GM23338 (cell line): ENCODE measurements around the gene NEK7. TPM values are rescaled to one million over a fixed set of nuclear protein-coding genes. Genes with fewer than 3 reads are reported as not detected.
"Not testable (repeated sequence)": the region's sequence is repeated elsewhere in the genome, so short reads cannot be mapped to it uniquely, and the experiment has no call there.

Experiments
- ATAC-seq: fragments of 200-7000 bp; cut with Tn5 transposase; 3 replicates; pipeline ENCODE4 v1.9.1; 2020
- DNase-seq: peaks from one replicate; pipeline ENCODE4 v3.0.0-alpha.2; 2015; ENCODE audit warnings: low spot score
- H2AFZ ChIP-seq: fragments of 200-600 bp; sonication (generic); 2 replicates; pipeline ENCODE4 v1.8.0; 2016; ENCODE audit warnings: antibody characterized with exemption, mild to moderate bottlenecking, moderate library complexity
- H3F3A ChIP-seq: fragments of 200-600 bp; sonication (generic); replicated peaks from 2 replicates; pipeline ENCODE4 v1.8.0; 2017; ENCODE audit warnings: antibody characterized with exemption, mixed run types, low read depth
- H3K27ac ChIP-seq: fragments of 200-600 bp; sonication (generic); 2 replicates; pipeline ENCODE4 v1.6.1; 2016; ENCODE audit warnings: low read depth
- H3K27me3 ChIP-seq: fragments of 200-600 bp; sonication (generic); 2 replicates; pipeline ENCODE4 v1.8.0; 2016; ENCODE audit warnings: mild to moderate bottlenecking, mixed run types, moderate library complexity; ENCODE audit not compliant: insufficient read depth
- H3K36me3 ChIP-seq: fragments of 200-600 bp; sonication (generic); 2 replicates; pipeline ENCODE4 v1.8.0; 2016; ENCODE audit warnings: mild to moderate bottlenecking; ENCODE audit not compliant: insufficient read depth
- H3K4me1 ChIP-seq: fragments of 200-600 bp; sonication (generic); 2 replicates; pipeline ENCODE4 v1.8.0; 2016; ENCODE audit warnings: mild to moderate bottlenecking, moderate library complexity; ENCODE audit not compliant: insufficient read depth
- H3K4me2 ChIP-seq: fragments of 200-600 bp; sonication (generic); 2 replicates; pipeline ENCODE4 v1.7.1; 2017; ENCODE audit warnings: mixed run types
- H3K4me3 ChIP-seq: fragments of 200-600 bp; sonication (generic); 2 replicates; pipeline ENCODE4 v1.6.1; 2016; ENCODE audit warnings: mixed run types
- H3K79me2 ChIP-seq: fragments of 200-600 bp; sonication (generic); replicated peaks from 2 replicates; pipeline ENCODE4 v1.8.0; 2017; ENCODE audit warnings: mild to moderate bottlenecking; ENCODE audit not compliant: insufficient read depth
- H3K9me2 ChIP-seq: fragments of 200-600 bp; sonication (generic); 2 replicates; pipeline ENCODE4 v1.8.0; 2017; ENCODE audit not compliant: insufficient read depth
- H4K20me1 ChIP-seq: fragments of 200-600 bp; sonication (generic); replicated peaks from 2 replicates; pipeline ENCODE4 v1.8.0; 2017; ENCODE audit warnings: mild to moderate bottlenecking; ENCODE audit not compliant: insufficient read depth
- H3K27ac Mint-ChIP-seq: 2 replicates; pipeline ENCODE4 v1.8.0; 2020; ENCODE audit warnings: inconsistent platforms, mild to moderate bottlenecking, moderate library complexity, mixed read lengths
- H3K27me3 Mint-ChIP-seq: 3 replicates; pipeline ENCODE4 v1.8.0; 2022; ENCODE audit warnings: low read depth, mild to moderate bottlenecking, moderate library complexity, mixed read lengths, inconsistent platforms; ENCODE audit not compliant: insufficient read depth, poor library complexity
- H3K36me3 Mint-ChIP-seq: 3 replicates; pipeline ENCODE4 v1.8.0; 2021; ENCODE audit warnings: low read depth, mild to moderate bottlenecking, inconsistent platforms, moderate library complexity, mixed read lengths
- H3K4me1 Mint-ChIP-seq: 3 replicates; pipeline ENCODE4 v1.8.0; 2020; ENCODE audit warnings: mild to moderate bottlenecking, inconsistent platforms, mixed read lengths
- H3K4me3 Mint-ChIP-seq: 3 replicates; pipeline ENCODE4 v1.8.0; 2021; ENCODE audit warnings: moderate library complexity, mild to moderate bottlenecking, inconsistent platforms, mixed read lengths
- H3K9me3 Mint-ChIP-seq: 3 replicates; pipeline ENCODE4 v1.8.0; 2020; ENCODE audit warnings: moderate library complexity, mild to moderate bottlenecking, inconsistent platforms, mixed read lengths
- CREB1 ChIP-seq: fragments of 250-450 bp; sonication (Bioruptor Pico); IDR thresholded peaks from 2 replicates; pipeline ENCODE4 v1.5.0; 2020; ENCODE audit warnings: low read depth, mild to moderate bottlenecking, moderate library complexity
- CTCF ChIP-seq, 2 experiments: fragments of 200-600 bp in 1 of 2; sonication (generic) in 1 of 2; conservative IDR thresholded peaks; 2 replicates each; pipeline versions ENCODE4 v1.5.1 to v1.6.1; 2016 to 2017; ENCODE audit warnings: antibody characterized with exemption in 2 of 2, low read depth in 2 of 2, mild to moderate bottlenecking in 2 of 2, moderate library complexity in 1 of 2
- NANOG ChIP-seq: IDR thresholded peaks from 2 replicates; pipeline ENCODE4 v1.6.1; 2016; ENCODE audit warnings: antibody characterized with exemption, borderline replicate concordance
- STAT1 ChIP-seq: IDR thresholded peaks from one replicate; pipeline ENCODE4 v1.6.1; 2016; ENCODE audit warnings: antibody characterized with exemption; ENCODE audit not compliant: unreplicated experiment
- ZNF462 ChIP-seq: fragments of 250-450 bp; sonication (Bioruptor Pico); IDR thresholded peaks from 2 replicates; pipeline ENCODE4 v1.5.0; 2020; ENCODE audit warnings: mild to moderate bottlenecking, moderate library complexity
- polyA plus RNA-seq: library from polyadenylated mRNA; unstranded; fragments of >200 nt; fragmentation: Nextera tagmentation; extraction: Ambion mirVana; gene quantifications from 2 replicates; pipeline ENCODE4 v1.2.1, GENCODE V29; 2016
- total RNA-seq: library from RNA; depleted of rRNA; stranded (reverse); fragments of >200 nt; shearing (Covaris generic); gene quantifications from 2 replicates; pipeline ENCODE4 v1.2.3, GENCODE V29; 2014

The NEK7 gene
- total and polyA plus RNA-seq, 2 experiments from 2014 or later = 4.8 to 15.3 TPM

GRCh38 chr1:198304431-198304830, 147.6 kb downstream of the NEK7 start:
- peaks cover 3% of the 10 kb centered on the region for H3K27me3 Mint-ChIP-seq
- H3F3A ChIP-seq = no peaks in the 10 kb centered on the region
- no peak for DNase-seq
- H3K4me1 Mint-ChIP-seq = peaks cover 12% of the 10 kb centered on the region
- TF ChIP-seq CTCF (conservative IDR thresholded peaks at IDR 0.05; ENCODE audit: low read depth in 2 of 2) = no peak
- no peak for TF ChIP-seq STAT1
- no peak overlapping the region for H3K27ac Mint-ChIP-seq
- H3K4me2 ChIP-seq = no peak overlapping the region
- no peaks in the 10 kb centered on the region for H3K79me2 ChIP-seq
- H2AFZ ChIP-seq = no peak overlapping the region
- no peak for ATAC-seq
- H3K36me3 Mint-ChIP-seq = 0 out of 3 replicates have a peak, but pooled peaks cover 6% of the 10 kb centered on the region
- no peaks in the 10 kb centered on the region for H4K20me1 ChIP-seq
- no peaks in the 10 kb centered on the region for H3K9me3 Mint-ChIP-seq
- peaks cover 12% of the 10 kb centered on the region for H3K4me1 ChIP-seq
- H3K27ac ChIP-seq = no peak overlapping the region
- no peak overlapping the region for H3K4me3 Mint-ChIP-seq
- H3K36me3 ChIP-seq = no peaks in the 10 kb centered on the region
- H3K27me3 ChIP-seq = no peaks in the 10 kb centered on the region
- no peak overlapping the region for H3K4me3 ChIP-seq
- no peaks in the 10 kb centered on the region for H3K9me2 ChIP-seq

DNA sequence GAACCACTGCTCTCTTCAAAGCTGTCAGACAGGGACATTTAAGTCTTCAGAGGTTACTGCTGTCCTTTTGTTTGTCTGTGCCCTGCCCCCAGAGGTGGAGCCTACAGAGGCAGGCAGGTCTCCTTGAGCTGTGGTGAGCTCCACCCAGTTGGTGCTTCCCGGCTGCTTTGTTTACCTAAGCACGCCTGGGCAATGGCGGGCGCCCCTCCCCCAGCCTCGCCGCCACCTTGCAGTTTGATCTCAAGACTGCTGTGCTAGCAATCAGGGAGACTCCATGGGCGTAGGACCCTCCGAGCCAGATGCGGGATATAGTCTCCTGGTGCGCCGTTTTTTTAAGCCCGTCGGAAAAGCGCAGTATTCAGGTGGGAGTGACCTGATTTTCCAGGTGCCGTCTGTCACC, 158.0 kb downstream of the NEK7 start:
- not testable (repeated sequence) for H3K79me2 ChIP-seq, H3K36me3 ChIP-seq, H3K27ac ChIP-seq, H3K27me3 ChIP-seq, ATAC-seq, H3F3A ChIP-seq, H4K20me1 ChIP-seq, H3K9me2 ChIP-seq, H3K27ac Mint-ChIP-seq, H2AFZ ChIP-seq
- H3K4me1 Mint-ChIP-seq = peaks cover 36% of the 10 kb centered on the region
- peak overlapping the region; percentile 61 for H3K4me3 Mint-ChIP-seq
- peak; percentile 52 for DNase-seq
- peak overlapping the region; percentile 49 for H3K4me3 ChIP-seq
- TF ChIP-seq NANOG (0 out of 2 replicates have a peak, but pooled peaks have one; percentile 6), CREB1 (CRISPR knock-in tag) (0 out of 2 replicates have a peak, but pooled peaks have one; percentile 5), ZNF462 (CRISPR knock-in tag) (peak; percentile 44; the same call in 1 of the 2 replicates)
- H3K4me2 ChIP-seq = peak overlapping the region; percentile 73
- H3K4me1 ChIP-seq = peaks cover 37% of the 10 kb centered on the region
- peaks cover 12% of the 10 kb centered on the region; the same call in 2 of the 3 replicates for H3K9me3 Mint-ChIP-seq
- H3K27me3 Mint-ChIP-seq = peaks cover 11% of the 10 kb centered on the region
- peaks cover 20% of the 10 kb centered on the region; the same call in 2 of the 3 replicates for H3K36me3 Mint-ChIP-seq

DNA sequence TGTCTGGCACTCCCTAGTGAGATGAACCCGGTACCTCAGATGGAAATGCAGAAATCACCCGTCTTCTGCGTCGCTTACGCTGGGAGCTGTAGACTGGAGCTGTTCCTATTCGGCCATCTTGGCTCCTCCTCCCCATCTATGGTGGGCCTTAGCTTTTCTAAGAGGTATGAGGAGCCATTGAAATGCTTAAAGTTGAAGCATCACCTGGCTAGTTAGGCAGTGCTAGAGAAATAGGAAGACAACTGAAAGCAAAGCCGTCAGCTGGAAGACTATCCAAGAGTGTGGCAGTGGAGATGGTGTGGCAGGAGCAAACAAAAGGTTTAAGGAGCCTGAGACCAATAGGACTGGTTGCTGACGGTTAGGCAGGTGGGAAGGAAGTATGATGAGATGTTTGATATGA, 158.5 kb downstream of the NEK7 start:
- H3K9me2 ChIP-seq, H3K27ac Mint-ChIP-seq, H3K36me3 ChIP-seq, H2AFZ ChIP-seq, H3K27me3 ChIP-seq, H3K79me2 ChIP-seq, DNase-seq, H3F3A ChIP-seq, H3K27ac ChIP-seq, H4K20me1 ChIP-seq: not testable (repeated sequence)
- H3K36me3 Mint-ChIP-seq = peaks cover 16% of the 10 kb centered on the region; the same call in 2 of the 3 replicates
- ATAC-seq = peak; percentile 61
- peaks cover 11% of the 10 kb centered on the region for H3K27me3 Mint-ChIP-seq
- Histone ChIP-seq H3K4me1 (peaks cover 37% of the 10 kb centered on the region), H3K4me2 (peak overlapping the region; percentile 73), H3K4me3 (peak overlapping the region; percentile 49)
- peaks cover 36% of the 10 kb centered on the region for H3K4me1 Mint-ChIP-seq
- H3K9me3 Mint-ChIP-seq = peaks cover 12% of the 10 kb centered on the region; the same call in 2 of the 3 replicates
- peak overlapping the region; percentile 61 for H3K4me3 Mint-ChIP-seq
